ENCODE data around the gene HS3ST6.

HS3ST6 gene

GRCh38 chr16:1909561-1910231 lies 8.5 kb downstream of the HS3ST6 start:
- no peak for TF ChIP-seq CTCF (IDR thresholded peaks at IDR 0.05; ENCODE audit: low read depth, low read length)
- in situ Hi-C loops (cut with HindIII; ENCODE audit: low sequenced_read_pairs), result no loop called here
- no peak for DNase-seq (ENCODE audit: low read depth, low spot score)
- no peak overlapping the region for H3K4me3 ChIP-seq (ENCODE audit: low read depth, low read length)

GRCh38 chr16:1908983-1909382 lies 9.2 kb downstream of the HS3ST6 start:
- TF ChIP-seq CTCF (IDR thresholded peaks at IDR 0.05; ENCODE audit: low read depth, low read length), result no peak
- in situ Hi-C loops (cut with HindIII; ENCODE audit: low sequenced_read_pairs), result no loop called here
- no peak for DNase-seq (ENCODE audit: low read depth, low spot score)
- H3K4me3 ChIP-seq (ENCODE audit: low read depth, low read length), result no peak overlapping the region

GRCh38 chr16:1908184-1908583 lies 10.0 kb downstream of the HS3ST6 start:
- DNase-seq (ENCODE audit: low read depth, low spot score), result no peak
- in situ Hi-C loops (cut with HindIII; ENCODE audit: low sequenced_read_pairs), result no loop called here
- TF ChIP-seq CTCF (IDR thresholded peaks at IDR 0.05; ENCODE audit: low read depth, low read length), result no peak
- H3K4me3 ChIP-seq (ENCODE audit: low read depth, low read length), result no peak overlapping the region

GRCh38 chr16:1907226-1907860 lies 10.9 kb downstream of the HS3ST6 start:
- in situ Hi-C loops (cut with HindIII; ENCODE audit: low sequenced_read_pairs), result no loop called here
- no peak overlapping the region for H3K4me3 ChIP-seq (ENCODE audit: low read depth, low read length)
- DNase-seq (ENCODE audit: low read depth, low spot score), result no peak

GRCh38 chr16:1906846-1907165 lies 11.4 kb downstream of the HS3ST6 start:
- no peak for DNase-seq (ENCODE audit: low read depth, low spot score)
- TF ChIP-seq CTCF (IDR thresholded peaks at IDR 0.05; ENCODE audit: low read depth, low read length), result no peak
- H3K4me3 ChIP-seq (ENCODE audit: low read depth, low read length), result no peak overlapping the region
- in situ Hi-C loops (cut with HindIII; ENCODE audit: low sequenced_read_pairs), result no loop called here

More at GRCh38 chr16:1907226-1907860, 10.9 kb downstream of the HS3ST6 start:
- no peak for TF ChIP-seq CTCF (IDR thresholded peaks at IDR 0.05; ENCODE audit: low read depth, low read length)

GRCh38 chr16:1906055-1906845 lies 12.0 kb downstream of the HS3ST6 start:
- H3K4me3 ChIP-seq (ENCODE audit: low read depth, low read length), result no peak overlapping the region
- in situ Hi-C loops (cut with HindIII; ENCODE audit: low sequenced_read_pairs), result no loop called here
- no peak for DNase-seq (ENCODE audit: low read depth, low spot score)
- no peak for TF ChIP-seq CTCF (IDR thresholded peaks at IDR 0.05; ENCODE audit: low read depth, low read length)
